ENCODE measurements around the gene WRNIP1. TPM values are rescaled to one million over a fixed set of nuclear protein-coding genes. Genes with fewer than 3 reads are reported as not detected.

The WRNIP1 gene
- total and polyA plus RNA-seq, 10 of the 15 experiments (the other 5 are each of a cell fraction or from before 2014, with no cell fraction given), result 9.3 to 30.5 (median 24.3) TPM

GRCh38 chr6:2783188-2783963 is 18.2 kb downstream of the WRNIP1 start:
- Histone ChIP-seq H3K27me3 (replicated peaks in 1 of 2; ENCODE audit: control insufficient read depth in 2 of 2, insufficient read depth in 2 of 2, low read length in 1 of 2) (no peaks in the 10 kb centered on the region), H3K4me1 (ENCODE audit: control insufficient read depth, insufficient read depth, low read length) (no peaks in the 10 kb centered on the region), H3K36me3 (ENCODE audit: control insufficient read depth in 2 of 2, insufficient read depth in 2 of 2, low read length in 1 of 2) (peaks cover 24 to 28% of the 10 kb centered on the region in 2 experiments), H3K9ac (ENCODE audit: control insufficient read depth, insufficient read depth, low read length) (no peak overlapping the region), H3K9me3 (replicated peaks; ENCODE audit: control insufficient read depth, insufficient read depth, low read length) (no peaks in the 10 kb centered on the region), H3K79me2 (ENCODE audit: control insufficient read depth, insufficient read depth, low read length) (no peaks in the 10 kb centered on the region; the same call in 1 of the 2 replicates), H3K4me3 (no peak overlapping the region), H2AFZ (ENCODE audit: control insufficient read depth, low read depth, low read length) (no peak overlapping the region), H4K20me1 (ENCODE audit: control insufficient read depth, insufficient read depth) (peaks cover 3% of the 10 kb centered on the region), H3K27ac (ENCODE audit: control insufficient read depth, insufficient read depth) (no peak overlapping the region), H3K4me2 (ENCODE audit: control insufficient read depth, insufficient read depth) (no peak overlapping the region)
- BruUV-seq (replicated peaks), result no TSS peak
- TF ChIP-seq CHD1 (IDR thresholded peaks at IDR 0.05; ENCODE audit: low read depth, low read length), result no peak
- no peak for TF ChIP-seq USF1 (IDR thresholded peaks at IDR 0.05; ENCODE audit: borderline replicate concordance, extremely low read length, insufficient read depth, low read depth, low read length)
- no peak for TF ChIP-seq RAD51 (IDR thresholded peaks at IDR 0.05)
- no peak for TF ChIP-seq ZNF207 (IDR thresholded peaks at IDR 0.05; ENCODE audit: borderline replicate concordance)
- no peak for TF ChIP-seq POLR2AphosphoS2 (IDR thresholded peaks at IDR 0.05; ENCODE audit: low read depth, low read length)
- TF ChIP-seq YBX1 (IDR thresholded peaks at IDR 0.05), result no peak
- no peak for TF ChIP-seq FOXK2 (IDR thresholded peaks at IDR 0.05)
- no peak for TF ChIP-seq TCF12 (IDR thresholded peaks at IDR 0.05; ENCODE audit: low read depth, low read length)
- no peak for TF ChIP-seq CBFB (IDR thresholded peaks at IDR 0.05; ENCODE audit: low read depth)
- TF ChIP-seq CBX3 (IDR thresholded peaks at IDR 0.05; ENCODE audit: borderline replicate concordance, low read depth), result no peak
- no peak for TF ChIP-seq EP300 (IDR thresholded peaks at IDR 0.05; ENCODE audit: borderline replicate concordance in 1 of 2, control insufficient read depth in 1 of 2, low read depth in 2 of 2, low read length in 2 of 2)
- TF ChIP-seq RELB (IDR thresholded peaks at IDR 0.05; ENCODE audit: low read depth), result no peak
- SMC1A ChIA-PET (ENCODE audit: uncharacterized antibody, unreplicated experiment), result interaction anchor here (1.2 to 1.6 kb wide), 3 partner anchors 8 to 14 kb away, joined by 3 to 8 read pairs (median 4); no protein-coding TSS in a partner anchor
- no peak for DNase-seq (ENCODE audit: low read depth, low spot score)
- no peak for ATAC-seq
- POLR2A ChIA-PET, result no interaction called here
- CTCF ChIA-PET, result interaction anchor here (0.7 to 1.9 kb wide), 6 partner anchors 8 to 148 kb away, joined by 3 to 8 read pairs (median 5); partner anchors contain the start of gene MYLK4
- RAD21 ChIA-PET (ENCODE audit: unreplicated experiment), result interaction anchor here (0.6 to 1.5 kb wide), 2 partner anchors 15 to 129 kb away, joined by 4 to 5 read pairs; no protein-coding TSS in a partner anchor
- intact Hi-C loops (cut with micrococcal nuclease; ENCODE audit: unreplicated experiment) (no loop called here), in situ Hi-C loops (cut with MboI) (no loop called here)
- FAIRE-seq, result no peak
- 91% methylated on average over 16 of the region's 19 CpGs for WGBS (ENCODE audit: insufficient coverage, insufficient replicate concordance, low lambda C conversion rate, missing lambda C conversion rate)

Data from GM12878 (cell line).